Measurements from ENCODE around the gene PRSS21. TPM values are rescaled to one million over a fixed set of nuclear protein-coding genes. Genes with fewer than 3 reads are reported as not detected.

The PRSS21 gene
- total and polyA plus RNA-seq, 2 experiments from 2014 or later: not detected

DNA sequence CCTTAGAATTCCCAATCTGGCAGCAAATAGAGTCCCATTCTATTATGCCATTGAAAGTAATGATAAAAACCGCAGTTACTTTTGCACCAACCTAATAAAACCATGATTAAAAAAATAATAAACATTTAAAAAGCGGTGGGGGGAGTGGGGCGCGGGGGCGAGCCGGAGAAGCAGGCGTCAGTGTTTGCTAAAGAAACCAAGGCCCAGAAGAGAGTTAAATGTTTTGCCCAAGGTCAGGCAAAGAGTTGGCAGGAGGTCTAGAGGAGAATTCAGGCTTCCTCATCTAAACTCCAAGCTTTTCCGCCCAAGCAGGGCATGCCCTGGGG lies 50.6 kb downstream of the PRSS21 start:
- TF ChIP-seq EZH2phosphoT487 (IDR thresholded peaks at IDR 0.05; ENCODE audit: insufficient read depth, low read depth): no peak
- TF ChIP-seq EZH2 (IDR thresholded peaks at IDR 0.05; ENCODE audit: insufficient read depth, poor library complexity, severe bottlenecking): no peak
- Histone ChIP-seq H3K36me3 (ENCODE audit: low read depth) (no peaks in the 10 kb centered on the region), H2AFZ (peak overlapping the region; percentile 82), H3K4me2 (ENCODE audit: unreplicated experiment) (peak overlapping the region; percentile 80), H3K9me2 (ENCODE audit: insufficient read depth) (no peaks in the 10 kb centered on the region), H3K9me3 (ENCODE audit: low read depth) (no peaks in the 10 kb centered on the region), H3K4me3 (peak overlapping the region; percentile 74), H3K79me2 (ENCODE audit: insufficient read depth) (no peaks in the 10 kb centered on the region), H3K27ac (peak overlapping the region; percentile 84), H3K4me1 (ENCODE audit: insufficient read depth) (peaks cover 6% of the 10 kb centered on the region; the same call in 1 of the 2 replicates), H3F3A (ENCODE audit: insufficient read depth) (no peaks in the 10 kb centered on the region), H3K9ac (peak overlapping the region; percentile 82), H3K27me3 (replicated peaks; ENCODE audit: insufficient read depth) (no peaks in the 10 kb centered on the region), H4K20me1 (ENCODE audit: insufficient read depth) (no peaks in the 10 kb centered on the region)
- in situ Hi-C loops (cut with MboI): no loop called here
- no peak for DNase-seq
- WGBS, 2 experiments (ENCODE audit: low coverage in 1 of 2, low lambda C conversion rate in 2 of 2, missing lambda C conversion rate in 2 of 2): 1 to 4% methylated on average over 8 of the region's 8 CpGs

DNA sequence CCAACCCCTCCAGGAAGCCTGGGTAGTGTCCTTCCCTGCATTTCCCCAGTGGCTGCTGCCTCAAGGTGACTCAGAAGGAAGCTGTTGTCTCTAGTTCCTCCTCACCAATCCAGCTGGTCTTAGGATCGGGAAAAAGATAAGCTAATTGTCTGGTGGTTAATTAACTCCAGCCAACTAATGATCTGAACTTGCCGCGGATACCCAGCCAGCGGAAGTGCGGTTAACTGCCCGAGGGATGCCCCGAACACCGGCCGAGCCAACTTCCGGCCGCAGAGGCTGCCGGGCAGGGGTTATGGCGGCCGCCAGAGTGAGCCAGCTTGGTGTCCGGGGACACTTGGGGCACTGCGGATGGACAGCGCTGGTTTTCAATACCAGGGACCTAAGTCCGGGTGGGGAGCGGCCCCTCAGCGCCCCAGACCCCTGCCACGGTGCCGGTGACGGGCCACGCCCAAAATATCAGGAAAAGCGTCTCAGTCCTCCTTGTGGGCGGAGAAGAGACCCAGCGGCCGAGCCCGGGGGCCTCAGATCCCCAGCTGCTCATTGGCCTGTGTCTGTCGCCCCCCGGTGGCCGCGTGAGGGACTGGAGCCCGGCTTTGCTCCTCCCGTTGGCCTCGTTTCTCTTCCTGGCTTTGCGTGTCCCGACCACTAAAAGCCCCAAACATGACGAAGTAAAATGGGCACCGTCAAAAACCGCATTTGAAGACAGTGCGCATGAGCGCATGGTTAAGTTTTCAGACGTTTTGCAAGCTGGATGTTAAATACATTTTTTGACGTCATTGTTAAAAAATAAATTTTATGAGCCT lies 51.2 kb downstream of the PRSS21 start:
- Histone ChIP-seq H3K4me2 (ENCODE audit: unreplicated experiment) (peak overlapping the region; percentile 80), H3K4me3 (peak overlapping the region; percentile 74), H2AFZ (peak overlapping the region; percentile 82), H3K9me3 (ENCODE audit: low read depth) (no peaks in the 10 kb centered on the region), H3K4me1 (ENCODE audit: insufficient read depth) (peaks cover 6% of the 10 kb centered on the region; the same call in 1 of the 2 replicates), H3K27me3 (replicated peaks; ENCODE audit: insufficient read depth) (no peaks in the 10 kb centered on the region), H3K9ac (peak overlapping the region; percentile 82), H3F3A (ENCODE audit: insufficient read depth) (no peaks in the 10 kb centered on the region), H3K79me2 (ENCODE audit: insufficient read depth) (no peaks in the 10 kb centered on the region), H4K20me1 (ENCODE audit: insufficient read depth) (no peaks in the 10 kb centered on the region), H3K9me2 (ENCODE audit: insufficient read depth) (no peaks in the 10 kb centered on the region), H3K27ac (peak overlapping the region; percentile 84), H3K36me3 (ENCODE audit: low read depth) (no peaks in the 10 kb centered on the region)
- no peak for TF ChIP-seq EZH2phosphoT487 (IDR thresholded peaks at IDR 0.05; ENCODE audit: insufficient read depth, low read depth)
- no peak for TF ChIP-seq EZH2 (IDR thresholded peaks at IDR 0.05; ENCODE audit: insufficient read depth, poor library complexity, severe bottlenecking)
- in situ Hi-C loops (cut with MboI): no loop called here
- DNase-seq: peak; percentile 97
- WGBS, 2 experiments (ENCODE audit: low coverage in 1 of 2, low lambda C conversion rate in 2 of 2, missing lambda C conversion rate in 2 of 2): 0 to 1% methylated on average over 45 of the region's 45 CpGs

Small RNA genes within 50 kb of the gene (small RNA-seq; reads per million reads assigned to genes)
- not detected for gene SNORA3C (ENCODE audit: low read depth, low replicate concordance)

Other genes starting within 250 kb of the PRSS21 start
- gene KCTD5, start 134.7 kb upstream of the PRSS21 start, total RNA-seq (2014; rRNA removed; shearing (Covaris generic)): 28.1 and 38.3 TPM in 2 replicates
- gene KCTD5, start 134.7 kb upstream of the PRSS21 start, polyA plus RNA-seq (2016; fragmentation: Nextera tagmentation; extraction: Ambion mirVana): 33.2 and 33.6 TPM in 2 replicates
- 0.76 TPM in 1 of 2 replicates, not detected in the other for gene PRSS27, start 97.0 kb upstream of the PRSS21 start, total RNA-seq (2014; rRNA removed; shearing (Covaris generic))
- gene PRSS27, start 97.0 kb upstream of the PRSS21 start, polyA plus RNA-seq (2016; fragmentation: Nextera tagmentation; extraction: Ambion mirVana): 0.68 and 0.80 TPM in 2 replicates
- 42.6 and 53.6 TPM in 2 replicates for gene SRRM2, start 64.6 kb upstream of the PRSS21 start, total RNA-seq (2014; rRNA removed; shearing (Covaris generic))
- 173 and 202 TPM in 2 replicates for gene SRRM2, start 64.6 kb upstream of the PRSS21 start, polyA plus RNA-seq (2016; fragmentation: Nextera tagmentation; extraction: Ambion mirVana)
- 320 and 713 TPM in 2 replicates for gene ELOB, start 40.0 kb upstream of the PRSS21 start, total RNA-seq (2014; rRNA removed; shearing (Covaris generic))
- gene ELOB, start 40.0 kb upstream of the PRSS21 start, polyA plus RNA-seq (2016; fragmentation: Nextera tagmentation; extraction: Ambion mirVana): 565 and 586 TPM in 2 replicates
- gene PRSS33, start 29.7 kb upstream of the PRSS21 start, total RNA-seq (2014; rRNA removed; shearing (Covaris generic)): not detected in 2 replicates
- not detected in 2 replicates for gene PRSS33, start 29.7 kb upstream of the PRSS21 start, polyA plus RNA-seq (2016; fragmentation: Nextera tagmentation; extraction: Ambion mirVana)
- gene PRSS41, start 18.8 kb upstream of the PRSS21 start, total RNA-seq (2014; rRNA removed; shearing (Covaris generic)): not detected in 2 replicates
- not detected in 2 replicates for gene PRSS41, start 18.8 kb upstream of the PRSS21 start, polyA plus RNA-seq (2016; fragmentation: Nextera tagmentation; extraction: Ambion mirVana)
- gene ZG16B, start 13.1 kb downstream of the PRSS21 start, total RNA-seq (2014; rRNA removed; shearing (Covaris generic)): not detected in 2 replicates
- gene ZG16B, start 13.1 kb downstream of the PRSS21 start, polyA plus RNA-seq (2016; fragmentation: Nextera tagmentation; extraction: Ambion mirVana): not detected in 2 replicates
- not detected in 2 replicates for gene PRSS22, start 40.9 kb downstream of the PRSS21 start, total RNA-seq (2014; rRNA removed; shearing (Covaris generic))
- not detected in 2 replicates for gene PRSS22, start 40.9 kb downstream of the PRSS21 start, polyA plus RNA-seq (2016; fragmentation: Nextera tagmentation; extraction: Ambion mirVana)
- gene FLYWCH2, start 66.0 kb downstream of the PRSS21 start, total RNA-seq (2014; rRNA removed; shearing (Covaris generic)): 60.3 and 112 TPM in 2 replicates
- 48.6 and 53.6 TPM in 2 replicates for gene FLYWCH2, start 66.0 kb downstream of the PRSS21 start, polyA plus RNA-seq (2016; fragmentation: Nextera tagmentation; extraction: Ambion mirVana)
- 43.3 and 44.7 TPM in 2 replicates for gene FLYWCH1, start 94.7 kb downstream of the PRSS21 start, total RNA-seq (2014; rRNA removed; shearing (Covaris generic))
- 16.0 and 18.7 TPM in 2 replicates for gene FLYWCH1, start 94.7 kb downstream of the PRSS21 start, polyA plus RNA-seq (2016; fragmentation: Nextera tagmentation; extraction: Ambion mirVana)
- not detected in 2 replicates for gene KREMEN2, start 147.0 kb downstream of the PRSS21 start, total RNA-seq (2014; rRNA removed; shearing (Covaris generic))
- not detected in 2 replicates for gene KREMEN2, start 147.0 kb downstream of the PRSS21 start, polyA plus RNA-seq (2016; fragmentation: Nextera tagmentation; extraction: Ambion mirVana)
- 7.7 and 11.3 TPM in 2 replicates for gene PAQR4, start 152.1 kb downstream of the PRSS21 start, total RNA-seq (2014; rRNA removed; shearing (Covaris generic))
- gene PAQR4, start 152.1 kb downstream of the PRSS21 start, polyA plus RNA-seq (2016; fragmentation: Nextera tagmentation; extraction: Ambion mirVana): 5.1 and 5.6 TPM in 2 replicates
- 11.0 and 15.6 TPM in 2 replicates for gene PKMYT1, start 163.2 kb downstream of the PRSS21 start, total RNA-seq (2014; rRNA removed; shearing (Covaris generic))
- gene PKMYT1, start 163.2 kb downstream of the PRSS21 start, polyA plus RNA-seq (2016; fragmentation: Nextera tagmentation; extraction: Ambion mirVana): 21.1 TPM in 2 replicates
- not detected in 2 replicates for gene CLDN9, start 195.7 kb downstream of the PRSS21 start, total RNA-seq (2014; rRNA removed; shearing (Covaris generic))
- 0.09 TPM in 1 of 2 replicates, not detected in the other for gene CLDN9, start 195.7 kb downstream of the PRSS21 start, polyA plus RNA-seq (2016; fragmentation: Nextera tagmentation; extraction: Ambion mirVana)
- gene CLDN6, start 200.9 kb downstream of the PRSS21 start, total RNA-seq (2014; rRNA removed; shearing (Covaris generic)): not detected in 2 replicates
- 0.32 and 0.33 TPM in 2 replicates for gene CLDN6, start 200.9 kb downstream of the PRSS21 start, polyA plus RNA-seq (2016; fragmentation: Nextera tagmentation; extraction: Ambion mirVana)
- gene TNFRSF12A, start 203.1 kb downstream of the PRSS21 start, total RNA-seq (2014; rRNA removed; shearing (Covaris generic)): 700 and 735 TPM in 2 replicates
- 864 and 895 TPM in 2 replicates for gene TNFRSF12A, start 203.1 kb downstream of the PRSS21 start, polyA plus RNA-seq (2016; fragmentation: Nextera tagmentation; extraction: Ambion mirVana)
- gene HCFC1R1, start 206.7 kb downstream of the PRSS21 start, total RNA-seq (2014; rRNA removed; shearing (Covaris generic)): 5.8 and 7.2 TPM in 2 replicates
- 53.2 and 60.4 TPM in 2 replicates for gene HCFC1R1, start 206.7 kb downstream of the PRSS21 start, polyA plus RNA-seq (2016; fragmentation: Nextera tagmentation; extraction: Ambion mirVana)
- gene THOC6, start 206.8 kb downstream of the PRSS21 start, total RNA-seq (2014; rRNA removed; shearing (Covaris generic)): 12.3 and 17.7 TPM in 2 replicates
- 18.1 and 22.4 TPM in 2 replicates for gene THOC6, start 206.8 kb downstream of the PRSS21 start, polyA plus RNA-seq (2016; fragmentation: Nextera tagmentation; extraction: Ambion mirVana)
- 0.11 TPM in 1 of 2 replicates, not detected in the other for gene BICDL2, start 219.7 kb downstream of the PRSS21 start, total RNA-seq (2014; rRNA removed; shearing (Covaris generic))
- 0.30 and 0.63 TPM in 2 replicates for gene BICDL2, start 219.7 kb downstream of the PRSS21 start, polyA plus RNA-seq (2016; fragmentation: Nextera tagmentation; extraction: Ambion mirVana)
- not detected in 2 replicates for gene MMP25, start 229.3 kb downstream of the PRSS21 start, total RNA-seq (2014; rRNA removed; shearing (Covaris generic))
- gene MMP25, start 229.3 kb downstream of the PRSS21 start, polyA plus RNA-seq (2016; fragmentation: Nextera tagmentation; extraction: Ambion mirVana): 0.16 and 0.23 TPM in 2 replicates
- 0.76 TPM in 1 of 2 replicates, not detected in the other for gene IL32, start 248.4 kb downstream of the PRSS21 start, total RNA-seq (2014; rRNA removed; shearing (Covaris generic))
- gene IL32, start 248.4 kb downstream of the PRSS21 start, polyA plus RNA-seq (2016; fragmentation: Nextera tagmentation; extraction: Ambion mirVana): 0.56 and 1.0 TPM in 2 replicates